SK-N-SH treated with all-trans-retinoic acid at 6 μM for 48 hours (cell line): ENCODE measurements around the gene PARP14.

Experiments used
- ARNTL ChIP-seq: fragments of 450-650 bp; formaldehyde crosslinking; IDR thresholded peaks from 2 replicates; pipeline ENCODE4 v1.5.0; 2020; ENCODE audit warnings: low read depth, mild to moderate bottlenecking, moderate library complexity, borderline replicate concordance
- CSDC2 ChIP-seq: fragments of 250-450 bp; sonication (Bioruptor Pico); IDR thresholded peaks from 2 replicates; pipeline ENCODE4 v1.5.0; 2020; ENCODE audit warnings: mild to moderate bottlenecking, moderate library complexity
- ISL1 ChIP-seq: fragments of 250-450 bp; sonication (Bioruptor Pico); IDR thresholded peaks from 2 replicates; pipeline ENCODE4 v2.1.2; 2022; ENCODE audit warnings: mild to moderate bottlenecking, moderate library complexity
- PPARA ChIP-seq: fragments of 250-450 bp; sonication (Bioruptor Pico); IDR thresholded peaks from 2 replicates; pipeline ENCODE4 v1.5.0; 2020; ENCODE audit warnings: mild to moderate bottlenecking, borderline replicate concordance
- RARB ChIP-seq: fragments of 250-450 bp; sonication (Bioruptor Pico); IDR thresholded peaks from 2 replicates; pipeline ENCODE4 v1.8.0; 2021; ENCODE audit warnings: mild to moderate bottlenecking, moderate library complexity
- SNAI2 ChIP-seq: fragments of 250-450 bp; sonication (Bioruptor Pico); IDR thresholded peaks from 2 replicates; pipeline ENCODE4 v1.5.0; 2020; ENCODE audit warnings: mild to moderate bottlenecking, moderate library complexity
- TCF4 ChIP-seq: fragments of 250-450 bp; sonication (Bioruptor Pico); IDR thresholded peaks from 2 replicates; pipeline ENCODE4 v1.8.0; 2021; ENCODE audit warnings: mild to moderate bottlenecking, moderate library complexity, borderline replicate concordance
- TOX ChIP-seq: fragments of 250-450 bp; sonication (Bioruptor Pico); IDR thresholded peaks from 2 replicates; pipeline ENCODE4 v1.8.0; 2021; ENCODE audit warnings: mild to moderate bottlenecking, moderate library complexity, borderline replicate concordance
- ZFP30 ChIP-seq: fragments of 450-650 bp; formaldehyde crosslinking; IDR thresholded peaks from 2 replicates; pipeline ENCODE4 v1.5.0; 2022; ENCODE audit warnings: mild to moderate bottlenecking, moderate library complexity
- ZNF70 ChIP-seq: fragments of 450-650 bp; formaldehyde crosslinking; IDR thresholded peaks from 2 replicates; pipeline ENCODE4 v1.5.0; 2020; ENCODE audit warnings: mild to moderate bottlenecking, moderate library complexity
- ZNF8 ChIP-seq: fragments of 450-650 bp; formaldehyde crosslinking; IDR thresholded peaks from 2 replicates; pipeline ENCODE4 v1.5.0; 2020; ENCODE audit warnings: mild to moderate bottlenecking, moderate library complexity
- TF ChIP-seq, protein P1 (sequence below): fragments of 250-450 bp; sonication (Bioruptor Pico); IDR thresholded peaks from 2 replicates; pipeline ENCODE4 v1.8.0; 2020; ENCODE audit warnings: mild to moderate bottlenecking, moderate library complexity, borderline replicate concordance
- TF ChIP-seq, protein P2 (sequence below): fragments of 250-450 bp; sonication (Bioruptor Pico); IDR thresholded peaks from 2 replicates; pipeline ENCODE4 v1.5.1; 2020; ENCODE audit warnings: low read depth, mild to moderate bottlenecking, moderate library complexity
- TF ChIP-seq, protein P3 (sequence below): fragments of 250-450 bp; sonication (Bioruptor Pico); IDR thresholded peaks from 2 replicates; pipeline ENCODE4 v1.5.1; 2021; ENCODE audit warnings: mild to moderate bottlenecking, moderate library complexity

DNA sequence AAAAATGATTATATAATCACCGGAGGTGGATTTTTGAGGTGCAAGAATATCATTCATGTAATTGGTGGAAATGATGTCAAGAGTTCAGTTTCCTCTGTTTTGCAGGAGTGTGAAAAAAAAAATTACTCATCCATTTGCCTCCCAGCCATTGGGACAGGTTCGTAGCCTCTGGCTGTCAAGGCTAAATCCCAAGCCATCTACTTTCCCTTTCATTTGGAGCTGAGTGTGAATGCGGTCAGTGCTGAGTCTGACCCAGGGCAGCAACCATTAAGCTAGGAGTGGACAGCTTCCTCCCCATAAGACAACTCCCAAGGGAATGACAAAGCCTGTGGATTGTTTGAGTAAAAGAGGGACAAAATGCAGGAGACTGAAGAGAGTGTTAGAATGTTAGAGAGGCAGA lies 33.6 kb downstream of the PARP14 start:
- TF ChIP-seq, protein P1, sequence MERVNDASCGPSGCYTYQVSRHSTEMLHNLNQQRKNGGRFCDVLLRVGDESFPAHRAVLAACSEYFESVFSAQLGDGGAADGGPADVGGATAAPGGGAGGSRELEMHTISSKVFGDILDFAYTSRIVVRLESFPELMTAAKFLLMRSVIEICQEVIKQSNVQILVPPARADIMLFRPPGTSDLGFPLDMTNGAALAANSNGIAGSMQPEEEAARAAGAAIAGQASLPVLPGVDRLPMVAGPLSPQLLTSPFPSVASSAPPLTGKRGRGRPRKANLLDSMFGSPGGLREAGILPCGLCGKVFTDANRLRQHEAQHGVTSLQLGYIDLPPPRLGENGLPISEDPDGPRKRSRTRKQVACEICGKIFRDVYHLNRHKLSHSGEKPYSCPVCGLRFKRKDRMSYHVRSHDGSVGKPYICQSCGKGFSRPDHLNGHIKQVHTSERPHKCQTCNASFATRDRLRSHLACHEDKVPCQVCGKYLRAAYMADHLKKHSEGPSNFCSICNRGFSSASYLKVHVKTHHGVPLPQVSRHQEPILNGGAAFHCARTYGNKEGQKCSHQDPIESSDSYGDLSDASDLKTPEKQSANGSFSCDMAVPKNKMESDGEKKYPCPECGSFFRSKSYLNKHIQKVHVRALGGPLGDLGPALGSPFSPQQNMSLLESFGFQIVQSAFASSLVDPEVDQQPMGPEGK (CRISPR knock-in tag): no peak
- no peak for TF ChIP-seq RARB (CRISPR knock-in tag)
- TF ChIP-seq ZNF8: no peak
- no peak for TF ChIP-seq ARNTL
- TF ChIP-seq TCF4 (CRISPR knock-in tag): no peak
- no peak for TF ChIP-seq SNAI2 (CRISPR knock-in tag)
- TF ChIP-seq CSDC2 (CRISPR knock-in tag): no peak
- TF ChIP-seq PPARA (CRISPR knock-in tag): no peak
- TF ChIP-seq TOX: no peak
- TF ChIP-seq, protein P2, sequence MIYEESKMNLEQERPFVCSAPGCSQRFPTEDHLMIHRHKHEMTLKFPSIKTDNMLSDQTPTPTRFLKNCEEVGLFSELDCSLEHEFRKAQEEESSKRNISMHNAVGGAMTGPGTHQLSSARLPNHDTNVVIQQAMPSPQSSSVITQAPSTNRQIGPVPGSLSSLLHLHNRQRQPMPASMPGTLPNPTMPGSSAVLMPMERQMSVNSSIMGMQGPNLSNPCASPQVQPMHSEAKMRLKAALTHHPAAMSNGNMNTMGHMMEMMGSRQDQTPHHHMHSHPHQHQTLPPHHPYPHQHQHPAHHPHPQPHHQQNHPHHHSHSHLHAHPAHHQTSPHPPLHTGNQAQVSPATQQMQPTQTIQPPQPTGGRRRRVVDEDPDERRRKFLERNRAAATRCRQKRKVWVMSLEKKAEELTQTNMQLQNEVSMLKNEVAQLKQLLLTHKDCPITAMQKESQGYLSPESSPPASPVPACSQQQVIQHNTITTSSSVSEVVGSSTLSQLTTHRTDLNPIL: no peak
- TF ChIP-seq ZFP30: no peak
- no peak for TF ChIP-seq ZNF70 (CRISPR knock-in tag)
- TF ChIP-seq, protein P3, sequence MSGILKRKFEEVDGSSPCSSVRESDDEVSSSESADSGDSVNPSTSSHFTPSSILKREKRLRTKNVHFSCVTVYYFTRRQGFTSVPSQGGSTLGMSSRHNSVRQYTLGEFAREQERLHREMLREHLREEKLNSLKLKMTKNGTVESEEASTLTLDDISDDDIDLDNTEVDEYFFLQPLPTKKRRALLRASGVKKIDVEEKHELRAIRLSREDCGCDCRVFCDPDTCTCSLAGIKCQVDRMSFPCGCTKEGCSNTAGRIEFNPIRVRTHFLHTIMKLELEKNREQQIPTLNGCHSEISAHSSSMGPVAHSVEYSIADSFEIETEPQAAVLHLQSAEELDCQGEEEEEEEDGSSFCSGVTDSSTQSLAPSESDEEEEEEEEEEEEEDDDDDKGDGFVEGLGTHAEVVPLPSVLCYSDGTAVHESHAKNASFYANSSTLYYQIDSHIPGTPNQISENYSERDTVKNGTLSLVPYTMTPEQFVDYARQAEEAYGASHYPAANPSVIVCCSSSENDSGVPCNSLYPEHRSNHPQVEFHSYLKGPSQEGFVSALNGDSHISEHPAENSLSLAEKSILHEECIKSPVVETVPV (CRISPR knock-in tag): no peak
- no peak for TF ChIP-seq ISL1 (CRISPR knock-in tag)
